Embryonic facial prominence (tissue), 1 donor: ENCODE measurements around the gene KLHDC8B.
"Not testable (repeated sequence)": the region's sequence is repeated elsewhere in the genome, so short reads cannot be mapped to it uniquely, and the experiment has no call there.

Experiments
- DNase-seq: peaks from one replicate; pipeline ENCODE4 v3.0.0-alpha.2; 2016; ENCODE audit errors: extremely low spot score

The KLHDC8B gene

GRCh38 chr3:49183873-49184272 lies 12.5 kb downstream of the KLHDC8B start:
- DNase-seq, result no peak

- no peak for DNase-seq
Measured at GRCh38 chr3:49191741-49192140, 20.3 kb downstream of the KLHDC8B start.

- DNase-seq, result no peak
Measured at GRCh38 chr3:49198161-49198560, 26.8 kb downstream of the KLHDC8B start.

- no peak for DNase-seq
Measured at GRCh38 chr3:49198611-49199230, 27.3 kb downstream of the KLHDC8B start.

GRCh38 chr3:49199239-49199899 lies 28.0 kb downstream of the KLHDC8B start:
- no peak for DNase-seq

GRCh38 chr3:49199900-49200281 lies 28.5 kb downstream of the KLHDC8B start:
- no peak for DNase-seq

GRCh38 chr3:49213541-49213943 lies 42.1 kb downstream of the KLHDC8B start:
- no peak for DNase-seq

GRCh38 chr3:49213998-49214397 lies 42.6 kb downstream of the KLHDC8B start:
- no peak for DNase-seq

- DNase-seq, result not testable (repeated sequence)
Measured at GRCh38 chr3:49216687-49217086, 45.3 kb downstream of the KLHDC8B start.

- DNase-seq, result not testable (repeated sequence)
Measured at GRCh38 chr3:49217108-49217507, 45.7 kb downstream of the KLHDC8B start.

GRCh38 chr3:49217688-49218470 lies 46.5 kb downstream of the KLHDC8B start:
- no peak for DNase-seq

GRCh38 chr3:49218471-49218989 lies 47.1 kb downstream of the KLHDC8B start:
- DNase-seq, result peak; percentile 9

- DNase-seq, result no peak
Measured at GRCh38 chr3:49219132-49219531, 47.7 kb downstream of the KLHDC8B start.

GRCh38 chr3:49220985-49221563 lies 49.7 kb downstream of the KLHDC8B start:
- DNase-seq, result not testable (repeated sequence)

- DNase-seq, result no peak
Measured at GRCh38 chr3:49222002-49222401, 50.6 kb downstream of the KLHDC8B start.
